ENCODE measurements around the gene KCNK6. TPM values are rescaled to one million over a fixed set of nuclear protein-coding genes. Genes with fewer than 3 reads are reported as not detected.

The KCNK6 gene
- total RNA-seq, 5 donors from 2014 or later (not counting 1 experiment from before 2014, with no cell fraction given), result 4.8 to 12.9 (median 12.6) TPM

DNA sequence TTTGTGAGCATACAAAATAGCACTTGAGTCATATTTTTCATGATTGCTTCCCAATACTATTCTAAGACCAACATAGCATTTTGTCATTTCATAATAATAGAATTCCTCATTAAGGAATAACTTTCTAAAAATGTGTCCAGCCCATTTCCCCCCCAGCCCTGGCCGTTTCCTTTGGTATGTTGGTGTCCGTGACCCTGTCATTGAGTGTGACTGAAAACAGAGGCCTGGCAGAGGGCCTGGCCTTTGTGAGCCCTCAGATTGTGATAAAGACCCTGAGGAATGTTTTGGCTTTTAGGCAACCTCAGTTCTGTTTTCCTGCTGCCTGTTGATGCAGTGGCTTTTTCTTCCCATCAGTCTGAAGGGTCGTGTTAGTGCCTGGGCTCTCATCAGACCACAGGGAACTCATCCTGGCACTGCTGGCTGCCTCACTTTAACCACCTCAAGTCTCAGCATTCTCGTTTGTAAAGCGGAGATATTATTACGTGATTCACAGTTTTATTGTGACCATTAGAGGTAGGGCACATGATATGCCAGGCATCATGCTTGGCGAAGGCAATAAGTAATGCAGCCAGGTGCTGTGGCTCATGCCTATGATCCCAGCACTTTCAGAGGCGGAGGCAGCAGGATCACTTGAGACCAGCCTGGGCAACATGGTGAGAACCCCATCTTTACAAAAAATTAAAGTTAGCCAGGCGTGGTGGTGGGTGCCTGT, 41.5 kb upstream of the KCNK6 start:
- H3K27ac Mint-ChIP-seq, result no peak overlapping the region

GRCh38 chr19:38278751-38279150, 40.9 kb upstream of the KCNK6 start:
- H3K4me1 ChIP-seq (ENCODE audit: control insufficient read depth in 1 of 2, extremely low read depth in 1 of 2, insufficient read depth in 2 of 2, low read length in 2 of 2), result peaks cover 2 to 6% of the 10 kb centered on the region in 2 experiments
- H3K27me3 Mint-ChIP-seq, result no peaks in the 10 kb centered on the region
- no peak overlapping the region for H3K27ac Mint-ChIP-seq
- H3K36me3 ChIP-seq (ENCODE audit: control insufficient read depth in 2 of 2, extremely low read depth in 1 of 2, insufficient read depth in 1 of 2, low read length in 1 of 2), result no peaks in the 10 kb centered on the region
- H3K4me1 Mint-ChIP-seq, result peaks cover 11 to 13% (median 11%) of the 10 kb centered on the region in 3 donors
- no peak for DNase-seq
- no peak overlapping the region for H3K27ac ChIP-seq (ENCODE audit: low read length)
- no peaks in the 10 kb centered on the region for H3K9me3 ChIP-seq
- ATAC-seq (replicated peaks in 1 of 4), result no peak
- H3K36me3 Mint-ChIP-seq, result no peaks in the 10 kb centered on the region
- POLR2A ChIA-PET, result no interaction called here
- H3K4me3 Mint-ChIP-seq, result no peak overlapping the region
- WGBS (ENCODE audit: insufficient coverage), result no CpG with 5 or more reads among the region's 2 CpGs
- H3K9me3 Mint-ChIP-seq, result no peaks in the 10 kb centered on the region
- CTCF ChIA-PET, result no interaction called here
- no peaks in the 10 kb centered on the region for H3K27me3 ChIP-seq (replicated peaks in 1 of 2; ENCODE audit: control insufficient read depth in 2 of 2, extremely low read depth in 1 of 2, insufficient read depth in 2 of 2, low read length in 1 of 2)
- no peak overlapping the region for H3K4me3 ChIP-seq (ENCODE audit: control insufficient read depth in 1 of 2, extremely low read depth in 1 of 2, low read length in 1 of 2)

More for the DNA sequence above, 41.5 kb upstream of the KCNK6 start:
- H3K36me3 ChIP-seq (ENCODE audit: control insufficient read depth in 2 of 2, extremely low read depth in 1 of 2, insufficient read depth in 1 of 2, low read length in 1 of 2), result no peaks in the 10 kb centered on the region
- H3K4me3 ChIP-seq (ENCODE audit: control insufficient read depth in 1 of 2, extremely low read depth in 1 of 2, low read length in 1 of 2), result no peak overlapping the region
- H3K36me3 Mint-ChIP-seq, result no peaks in the 10 kb centered on the region
- H3K27me3 Mint-ChIP-seq, result no peaks in the 10 kb centered on the region
- CTCF ChIA-PET, result no interaction called here
- H3K4me1 Mint-ChIP-seq, result peaks cover 11 to 13% (median 11%) of the 10 kb centered on the region in 3 donors
- WGBS (ENCODE audit: insufficient coverage), result 80% methylated on average over 5 of the region's 9 CpGs
- POLR2A ChIA-PET, result no interaction called here
- no peak for ATAC-seq (replicated peaks in 1 of 4)
- H3K9me3 ChIP-seq, result no peaks in the 10 kb centered on the region
- no peaks in the 10 kb centered on the region for H3K9me3 Mint-ChIP-seq
- no peak overlapping the region for H3K27ac ChIP-seq (ENCODE audit: low read length)
- H3K4me1 ChIP-seq (ENCODE audit: control insufficient read depth in 1 of 2, extremely low read depth in 1 of 2, insufficient read depth in 2 of 2, low read length in 2 of 2), result peaks cover 2 to 6% of the 10 kb centered on the region in 2 experiments
- H3K27me3 ChIP-seq (replicated peaks in 1 of 2; ENCODE audit: control insufficient read depth in 2 of 2, extremely low read depth in 1 of 2, insufficient read depth in 2 of 2, low read length in 1 of 2), result no peaks in the 10 kb centered on the region
- DNase-seq, result no peak
- H3K4me3 Mint-ChIP-seq, result no peak overlapping the region

DNA sequence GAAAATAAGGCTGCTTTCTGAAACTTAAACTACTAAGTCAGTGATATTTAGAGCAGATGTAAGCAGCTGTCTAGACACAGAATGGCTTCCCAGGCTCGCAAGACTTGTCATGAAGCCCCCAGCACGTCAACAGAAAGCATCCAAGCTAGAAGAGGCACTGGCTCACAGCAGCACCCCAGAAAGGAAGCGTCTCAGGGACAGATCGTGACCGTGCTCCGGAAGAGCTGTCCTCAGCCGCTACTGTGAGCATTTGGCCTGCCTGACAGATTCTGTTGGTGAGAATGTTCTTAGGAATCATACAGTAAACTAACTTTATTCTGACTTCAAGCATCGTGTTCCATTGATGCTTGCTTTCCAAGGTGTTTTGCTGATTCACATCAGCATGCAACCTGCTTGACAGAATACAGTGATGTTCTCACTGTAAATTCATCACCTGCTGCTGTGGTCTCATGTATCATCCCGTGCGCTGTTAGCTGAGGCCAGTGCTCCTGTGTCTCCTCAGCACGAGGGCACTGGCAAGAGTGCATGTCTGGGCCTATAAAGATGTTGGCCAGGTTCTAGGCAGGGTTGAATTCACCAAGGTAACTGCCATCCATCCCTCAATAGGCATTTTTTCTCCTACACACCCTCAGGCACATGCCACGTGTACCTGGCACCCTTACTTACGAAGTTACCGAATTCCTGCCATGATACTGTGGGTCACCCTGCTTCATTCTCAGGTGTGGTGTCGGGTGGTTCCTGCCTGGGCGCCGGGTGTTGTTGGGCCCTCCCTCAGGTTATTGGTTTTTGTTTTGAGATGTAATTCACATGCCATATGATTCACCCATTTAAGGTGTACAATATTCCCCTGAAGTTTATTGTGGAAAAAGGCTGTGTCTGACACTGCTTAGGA, 39.4 kb upstream of the KCNK6 start:
- Histone ChIP-seq H3K9me3 (no peaks in the 10 kb centered on the region), H3K4me1 (ENCODE audit: control insufficient read depth in 1 of 2, extremely low read depth in 1 of 2, insufficient read depth in 2 of 2, low read length in 2 of 2) (peaks cover 2 to 6% of the 10 kb centered on the region in 2 experiments), H3K36me3 (ENCODE audit: control insufficient read depth in 2 of 2, extremely low read depth in 1 of 2, insufficient read depth in 1 of 2, low read length in 1 of 2) (no peaks in the 10 kb centered on the region), H3K4me3 (ENCODE audit: control insufficient read depth in 1 of 2, extremely low read depth in 1 of 2, low read length in 1 of 2) (no peak overlapping the region), H3K27me3 (replicated peaks in 1 of 2; ENCODE audit: control insufficient read depth in 2 of 2, extremely low read depth in 1 of 2, insufficient read depth in 2 of 2, low read length in 1 of 2) (no peaks in the 10 kb centered on the region), H3K27ac (ENCODE audit: low read length) (no peak overlapping the region)
- ChIA-PET CTCF (no interaction called here), POLR2A (no interaction called here)
- 90% methylated on average over 3 of the region's 17 CpGs for WGBS (ENCODE audit: insufficient coverage)
- DNase-seq (no peak), ATAC-seq (replicated peaks in 1 of 4) (no peak)
- Mint-ChIP-seq H3K27ac (no peak overlapping the region), H3K27me3 (no peaks in the 10 kb centered on the region), H3K4me1 (peaks cover 11 to 13% (median 11%) of the 10 kb centered on the region in 3 donors), H3K36me3 (peaks cover 4% of the 10 kb centered on the region), H3K9me3 (no peaks in the 10 kb centered on the region), H3K4me3 (no peak overlapping the region)

GRCh38 chr19:38281811-38282566, 37.7 kb upstream of the KCNK6 start:
- Mint-ChIP-seq H3K4me3 (no peak overlapping the region), H3K36me3 (peaks cover 14% of the 10 kb centered on the region), H3K27me3 (no peaks in the 10 kb centered on the region), H3K4me1 (peaks cover 11 to 13% (median 11%) of the 10 kb centered on the region in 3 donors), H3K27ac (peak overlapping the region; percentile 7 to 22), H3K9me3 (no peaks in the 10 kb centered on the region)
- peaks cover 2 to 6% of the 10 kb centered on the region in 2 experiments for H3K4me1 ChIP-seq (ENCODE audit: control insufficient read depth in 1 of 2, extremely low read depth in 1 of 2, insufficient read depth in 2 of 2, low read length in 2 of 2)
- ATAC-seq (replicated peaks in 1 of 4), result peak in 2 of 4 experiments; percentile 47 to 85
- H3K9me3 ChIP-seq, result no peaks in the 10 kb centered on the region
- H3K36me3 ChIP-seq (ENCODE audit: control insufficient read depth in 2 of 2, extremely low read depth in 1 of 2, insufficient read depth in 1 of 2, low read length in 1 of 2), result no peaks in the 10 kb centered on the region
- 20% methylated on average over 1 of the region's 7 CpGs for WGBS (ENCODE audit: insufficient coverage)
- H3K27ac ChIP-seq (ENCODE audit: low read length), result no peak overlapping the region
- POLR2A ChIA-PET, result no interaction called here
- no peaks in the 10 kb centered on the region for H3K27me3 ChIP-seq (replicated peaks in 1 of 2; ENCODE audit: control insufficient read depth in 2 of 2, extremely low read depth in 1 of 2, insufficient read depth in 2 of 2, low read length in 1 of 2)
- CTCF ChIA-PET, result interaction anchor here in 1 of 2 donors (0.6 kb wide), 1 partner anchor 229 kb away, joined by 3 read pairs; no protein-coding TSS in a partner anchor
- DNase-seq, result peak in 1 of 35 experiments; percentile 33
- no peak overlapping the region for H3K4me3 ChIP-seq (ENCODE audit: control insufficient read depth in 1 of 2, extremely low read depth in 1 of 2, low read length in 1 of 2)

DNA sequence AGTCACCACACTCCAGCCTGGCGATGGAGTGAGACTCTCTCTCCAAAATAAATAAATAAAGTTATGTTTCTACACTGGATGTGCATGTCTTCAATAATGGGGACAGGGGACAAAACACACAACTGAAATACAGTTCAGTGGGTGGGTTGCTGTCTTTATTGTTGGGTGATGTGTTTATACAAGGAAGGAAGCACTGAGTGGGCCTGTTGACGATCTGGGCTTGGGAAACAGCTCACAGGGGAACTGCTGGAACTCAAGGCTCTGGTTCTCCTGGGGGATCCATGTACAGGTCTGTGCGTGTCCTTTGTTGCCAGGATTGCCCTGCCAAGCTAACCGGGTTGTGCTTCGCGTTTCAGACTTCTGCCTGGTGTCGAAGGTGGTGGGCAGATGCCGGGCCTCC, 36.4 kb upstream of the KCNK6 start:
- Mint-ChIP-seq H3K36me3 (peaks cover 19% of the 10 kb centered on the region), H3K4me1 (peaks cover 11 to 13% (median 11%) of the 10 kb centered on the region in 3 donors), H3K27me3 (no peaks in the 10 kb centered on the region), H3K4me3 (no peak overlapping the region), H3K9me3 (no peaks in the 10 kb centered on the region), H3K27ac (no peak overlapping the region)
- Histone ChIP-seq H3K9me3 (no peaks in the 10 kb centered on the region), H3K4me3 (ENCODE audit: control insufficient read depth in 1 of 2, extremely low read depth in 1 of 2, low read length in 1 of 2) (no peak overlapping the region), H3K4me1 (ENCODE audit: control insufficient read depth in 1 of 2, extremely low read depth in 1 of 2, insufficient read depth in 2 of 2, low read length in 2 of 2) (peaks cover 2 to 6% of the 10 kb centered on the region in 2 experiments), H3K36me3 (ENCODE audit: control insufficient read depth in 2 of 2, extremely low read depth in 1 of 2, insufficient read depth in 1 of 2, low read length in 1 of 2) (no peaks in the 10 kb centered on the region), H3K27ac (ENCODE audit: low read length) (no peak overlapping the region), H3K27me3 (replicated peaks in 1 of 2; ENCODE audit: control insufficient read depth in 2 of 2, extremely low read depth in 1 of 2, insufficient read depth in 2 of 2, low read length in 1 of 2) (no peaks in the 10 kb centered on the region)
- 92% methylated on average over 7 of the region's 8 CpGs for WGBS (ENCODE audit: insufficient coverage)
- ChIA-PET POLR2A (no interaction called here), CTCF (no interaction called here)
- DNase-seq (no peak), ATAC-seq (replicated peaks in 1 of 4) (no peak)

DNA sequence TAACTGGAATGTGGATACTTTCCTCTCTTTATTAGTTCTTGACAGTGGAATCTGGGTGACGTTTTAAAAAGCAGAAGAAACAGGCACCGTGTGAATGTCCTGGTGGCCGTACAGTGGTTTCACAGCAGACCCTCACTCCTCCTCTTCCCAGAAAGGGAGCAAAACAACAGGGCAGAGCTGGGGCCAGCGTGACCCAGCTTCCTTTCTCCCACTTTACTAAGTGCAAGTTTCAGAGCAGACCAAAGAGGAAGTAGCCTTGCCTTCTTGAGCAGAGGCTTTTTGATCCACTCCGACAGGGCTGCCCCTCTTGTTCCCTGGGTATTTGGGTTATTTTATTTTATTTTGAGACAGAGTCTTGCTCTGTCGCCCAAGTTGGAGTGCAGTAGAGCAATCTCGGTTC, 35.2 kb upstream of the KCNK6 start:
- no peaks in the 10 kb centered on the region for H3K27me3 ChIP-seq (replicated peaks in 1 of 2; ENCODE audit: control insufficient read depth in 2 of 2, extremely low read depth in 1 of 2, insufficient read depth in 2 of 2, low read length in 1 of 2)
- ChIA-PET POLR2A (no interaction called here), CTCF (no interaction called here)
- peaks cover 2 to 6% of the 10 kb centered on the region in 2 experiments for H3K4me1 ChIP-seq (ENCODE audit: control insufficient read depth in 1 of 2, extremely low read depth in 1 of 2, insufficient read depth in 2 of 2, low read length in 2 of 2)
- Mint-ChIP-seq H3K36me3 (peaks cover 20% of the 10 kb centered on the region), H3K27ac (no peak overlapping the region), H3K4me1 (peaks cover 11 to 13% (median 11%) of the 10 kb centered on the region in 3 donors), H3K27me3 (no peaks in the 10 kb centered on the region), H3K9me3 (no peaks in the 10 kb centered on the region), H3K4me3 (no peak overlapping the region)
- H3K4me3 ChIP-seq (ENCODE audit: control insufficient read depth in 1 of 2, extremely low read depth in 1 of 2, low read length in 1 of 2), result no peak overlapping the region
- 65% methylated on average over 5 of the region's 7 CpGs for WGBS (ENCODE audit: insufficient coverage)
- H3K9me3 ChIP-seq, result no peaks in the 10 kb centered on the region
- DNase-seq (no peak), ATAC-seq (replicated peaks in 1 of 4) (no peak)
- H3K27ac ChIP-seq (ENCODE audit: low read length), result no peak overlapping the region
- peaks cover 0 to 5% of the 10 kb centered on the region in 2 donors for H3K36me3 ChIP-seq (ENCODE audit: control insufficient read depth in 2 of 2, extremely low read depth in 1 of 2, insufficient read depth in 1 of 2, low read length in 1 of 2)
